T-helper 9 cell (primary cell): ENCODE results near the gene MYD88.

ENCODE experiments used
- DNase-seq: peaks from one replicate; pipeline ENCODE4 v3.0.0-alpha.2; 2020

Gene MYD88

GRCh38 chr3:38168151-38169026 is 29.9 kb downstream of the MYD88 start:
- no peak for DNase-seq

GRCh38 chr3:38169027-38169317 is 30.5 kb downstream of the MYD88 start:
- DNase-seq, result no peak

GRCh38 chr3:38170722-38171121 is 32.3 kb downstream of the MYD88 start:
- DNase-seq, result no peak

- no peak for DNase-seq
Observed at GRCh38 chr3:38171622-38172021, 33.2 kb downstream of the MYD88 start.

GRCh38 chr3:38173834-38174418 is 35.5 kb downstream of the MYD88 start:
- no peak for DNase-seq

- DNase-seq, result no peak
Observed at GRCh38 chr3:38177181-38177580, 38.7 kb downstream of the MYD88 start.

GRCh38 chr3:38186781-38187180 is 48.3 kb downstream of the MYD88 start:
- no peak for DNase-seq

- DNase-seq, result no peak
Observed at GRCh38 chr3:38190481-38190881, 52.0 kb downstream of the MYD88 start.
